ENCODE measurements around the gene AFF2. TPM values are rescaled to one million over a fixed set of nuclear protein-coding genes. Genes with fewer than 3 reads are reported as not detected.
"Not testable (repeated sequence)": the region's sequence is repeated elsewhere in the genome, so short reads cannot be mapped to it uniquely, and the experiment has no call there.

Gene AFF2
- total and polyA plus RNA-seq, 10 donors, result 0.04 to 26.6 (median 8.7) TPM

GRCh38 chrX:148904421-148905111, 404.1 kb downstream of the AFF2 start:
- Histone ChIP-seq H3K4me1 (no peaks in the 10 kb centered on the region), H3K9me3 (no peaks in the 10 kb centered on the region), H3K4me3 (no peak overlapping the region), H3K36me3 (no peaks in the 10 kb centered on the region), H3K27me3 (replicated peaks in 1 of 7) (no peaks in the 10 kb centered on the region), H3K27ac (no peak overlapping the region)
- no peak for TF ChIP-seq POLR2A (IDR thresholded peaks at IDR 0.05)
- TF ChIP-seq, protein P1, sequence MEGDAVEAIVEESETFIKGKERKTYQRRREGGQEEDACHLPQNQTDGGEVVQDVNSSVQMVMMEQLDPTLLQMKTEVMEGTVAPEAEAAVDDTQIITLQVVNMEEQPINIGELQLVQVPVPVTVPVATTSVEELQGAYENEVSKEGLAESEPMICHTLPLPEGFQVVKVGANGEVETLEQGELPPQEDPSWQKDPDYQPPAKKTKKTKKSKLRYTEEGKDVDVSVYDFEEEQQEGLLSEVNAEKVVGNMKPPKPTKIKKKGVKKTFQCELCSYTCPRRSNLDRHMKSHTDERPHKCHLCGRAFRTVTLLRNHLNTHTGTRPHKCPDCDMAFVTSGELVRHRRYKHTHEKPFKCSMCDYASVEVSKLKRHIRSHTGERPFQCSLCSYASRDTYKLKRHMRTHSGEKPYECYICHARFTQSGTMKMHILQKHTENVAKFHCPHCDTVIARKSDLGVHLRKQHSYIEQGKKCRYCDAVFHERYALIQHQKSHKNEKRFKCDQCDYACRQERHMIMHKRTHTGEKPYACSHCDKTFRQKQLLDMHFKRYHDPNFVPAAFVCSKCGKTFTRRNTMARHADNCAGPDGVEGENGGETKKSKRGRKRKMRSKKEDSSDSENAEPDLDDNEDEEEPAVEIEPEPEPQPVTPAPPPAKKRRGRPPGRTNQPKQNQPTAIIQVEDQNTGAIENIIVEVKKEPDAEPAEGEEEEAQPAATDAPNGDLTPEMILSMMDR (IDR thresholded peaks at IDR 0.05 in 8 of 11, conservative IDR thresholded peaks at IDR 0.05 in 3 of 11), result no peak
- TF ChIP-seq POLR2AphosphoS5 (IDR thresholded peaks at IDR 0.05), result no peak
- DNase-seq, result no peak
- intact Hi-C loops (cut with DNase I; ENCODE audit: low total_unique reads), result no loop called here
- WGBS, 5 donors, result 48 to 77% (median 64%) methylated on average over 3 of the region's 3 CpGs

DNA sequence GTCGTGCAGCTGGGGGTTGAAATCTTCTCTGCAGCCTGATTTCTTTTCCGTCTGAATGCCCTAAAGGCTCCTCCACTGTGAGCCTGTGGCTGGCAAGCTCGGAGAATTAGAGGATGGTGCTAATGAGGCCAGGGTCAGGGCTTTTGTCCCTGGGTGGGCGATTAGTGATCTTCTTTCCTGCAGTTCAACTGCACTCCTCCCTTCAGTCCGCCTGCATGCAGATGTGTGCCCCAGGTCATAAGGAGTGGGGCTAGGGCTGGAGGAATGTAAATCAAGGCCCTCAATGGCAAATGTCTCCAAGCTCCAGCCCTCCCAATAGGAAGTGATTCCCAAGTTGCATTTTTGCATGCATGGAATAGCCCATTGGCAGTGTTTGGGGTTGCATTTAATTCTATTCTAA, 405.0 kb downstream of the AFF2 start:
- intact Hi-C loops (cut with DNase I; ENCODE audit: low total_unique reads), result no loop called here
- no peaks in the 10 kb centered on the region for H3K4me1 ChIP-seq
- no peak for TF ChIP-seq POLR2A (IDR thresholded peaks at IDR 0.05)
- TF ChIP-seq, protein P1 (IDR thresholded peaks at IDR 0.05 in 8 of 11, conservative IDR thresholded peaks at IDR 0.05 in 3 of 11), result no peak
- no peak for TF ChIP-seq POLR2AphosphoS5 (IDR thresholded peaks at IDR 0.05)
- no peak for DNase-seq
- no peaks in the 10 kb centered on the region for H3K27me3 ChIP-seq (replicated peaks in 1 of 7)
- no peaks in the 10 kb centered on the region for H3K9me3 ChIP-seq
- WGBS, 5 donors, result 58 to 86% (median 78%) methylated on average over 3 to 5 of the region's 5 CpGs
- no peak overlapping the region for H3K4me3 ChIP-seq
- no peak overlapping the region for H3K27ac ChIP-seq
- H3K36me3 ChIP-seq, result no peaks in the 10 kb centered on the region

DNA sequence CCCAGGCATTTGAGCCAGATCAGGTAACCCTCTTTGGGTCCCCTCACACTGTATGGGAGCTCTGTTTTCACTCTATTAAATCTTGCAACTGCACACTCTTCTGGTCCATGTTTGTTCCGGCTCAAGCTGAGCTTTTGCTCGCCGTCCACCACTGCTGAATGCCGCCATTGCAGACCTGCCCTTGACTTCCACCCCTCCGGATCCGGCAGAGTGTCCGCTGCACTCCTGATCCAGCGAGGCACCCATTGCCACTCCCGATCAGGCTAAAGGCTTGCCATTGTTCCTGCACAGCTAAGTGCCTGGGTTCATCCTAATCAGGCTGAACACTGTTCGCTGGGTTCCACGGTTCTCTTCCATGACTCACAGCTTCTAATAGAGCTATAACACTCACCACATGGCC, 406.2 kb downstream of the AFF2 start:
- H3K36me3 ChIP-seq; DNase-seq; H3K4me3 ChIP-seq; intact Hi-C loops (cut with DNase I; ENCODE audit: low total_unique reads); H3K27ac ChIP-seq; H3K27me3 ChIP-seq (replicated peaks in 1 of 7); H3K4me1 ChIP-seq; H3K9me3 ChIP-seq: not testable (repeated sequence)
- 88 to 96% (median 95%) methylated on average over 9 to 11 of the region's 11 CpGs for WGBS, 5 donors

GRCh38 chrX:148909758-148910157, 409.3 kb downstream of the AFF2 start:
- TF ChIP-seq, protein P1 (IDR thresholded peaks at IDR 0.05 in 8 of 11, conservative IDR thresholded peaks at IDR 0.05 in 3 of 11), result no peak
- TF ChIP-seq POLR2AphosphoS5 (IDR thresholded peaks at IDR 0.05) (no peak), POLR2A (IDR thresholded peaks at IDR 0.05) (no peak)
- H3K36me3 ChIP-seq, result no peaks in the 10 kb centered on the region
- H3K27me3 ChIP-seq (replicated peaks in 1 of 7), result no peaks in the 10 kb centered on the region
- DNase-seq, result no peak
- H3K9me3 ChIP-seq, result no peaks in the 10 kb centered on the region
- no peak overlapping the region for H3K27ac ChIP-seq
- intact Hi-C loops (cut with DNase I; ENCODE audit: low total_unique reads), result no loop called here
- no peaks in the 10 kb centered on the region for H3K4me1 ChIP-seq
- H3K4me3 ChIP-seq, result no peak overlapping the region

DNA sequence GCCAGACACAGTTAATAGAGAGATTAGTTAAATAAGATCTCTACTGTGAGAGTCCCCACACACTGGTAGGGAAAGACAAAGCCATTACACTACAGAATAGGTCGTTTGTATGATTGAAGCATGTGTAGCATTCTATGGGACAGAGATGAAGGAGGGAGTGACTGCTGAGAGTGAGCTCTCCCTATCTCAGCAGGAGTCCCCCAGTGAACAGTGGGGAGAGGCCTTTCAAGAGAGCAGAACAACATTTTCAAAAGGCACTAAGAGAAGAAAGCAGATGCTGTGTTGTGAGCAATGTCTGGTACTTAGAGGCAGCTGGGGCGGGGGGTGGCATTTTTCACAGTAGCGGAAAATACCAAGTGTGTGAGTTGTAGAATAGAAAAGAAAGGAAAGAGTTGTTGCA, 413.6 kb downstream of the AFF2 start:
- no peaks in the 10 kb centered on the region for H3K27me3 ChIP-seq (replicated peaks in 1 of 7)
- intact Hi-C loops (cut with DNase I; ENCODE audit: low total_unique reads), result no loop called here
- H3K4me1 ChIP-seq, result no peaks in the 10 kb centered on the region

More for the DNA sequence above, 413.6 kb downstream of the AFF2 start:
- 56 to 86% (median 73%) methylated on average over 3 of the region's 3 CpGs for WGBS, 5 donors
- H3K9me3 ChIP-seq, result no peaks in the 10 kb centered on the region
- H3K27ac ChIP-seq, result no peak overlapping the region
- TF ChIP-seq, protein P1 (IDR thresholded peaks at IDR 0.05 in 8 of 11, conservative IDR thresholded peaks at IDR 0.05 in 3 of 11), result no peak
- TF ChIP-seq POLR2A (IDR thresholded peaks at IDR 0.05) (no peak), POLR2AphosphoS5 (IDR thresholded peaks at IDR 0.05) (no peak)
- no peak for DNase-seq
- H3K36me3 ChIP-seq, result no peaks in the 10 kb centered on the region
- no peak overlapping the region for H3K4me3 ChIP-seq
